ENCODE measurements around the gene MAP1LC3C. TPM values are rescaled to one million over a fixed set of nuclear protein-coding genes. Genes with fewer than 3 reads are reported as not detected.

The MAP1LC3C gene
- total and polyA plus RNA-seq, 9 of the 15 experiments (the other 6 are each of a cell fraction or from before 2014, with no cell fraction given) = not detected

GRCh38 chr1:241998412-241998921 lies 431 bp downstream of the MAP1LC3C start (continued):
- TF ChIP-seq USF2 (CRISPR knock-in tag; IDR thresholded peaks at IDR 0.05) (no peak), BCOR (IDR thresholded peaks at IDR 0.05) (peak; percentile 58; the same call in 1 of the 2 replicates), MBD2 (IDR thresholded peaks at IDR 0.05; ENCODE audit: borderline replicate concordance, low read depth) (no peak), RBM39 (optimal IDR thresholded peaks at IDR 0.05; ENCODE audit: low read depth, low read length) (no peak), HINFP (tag; conservative IDR thresholded peaks at IDR 0.05; ENCODE audit: low read depth) (no peak), BMI1 (IDR thresholded peaks at IDR 0.05; ENCODE audit: low read length) (no peak), PHTF2 (CRISPR knock-in tag; IDR thresholded peaks at IDR 0.05) (no peak), RNF2 (IDR thresholded peaks at IDR 0.05) (0 out of 2 replicates have a peak, but pooled peaks have one; percentile 23), JUNB (CRISPR knock-in tag; conservative IDR thresholded peaks at IDR 0.05) (no peak), ARID3B (CRISPR knock-in tag; IDR thresholded peaks at IDR 0.05; ENCODE audit: borderline replicate concordance) (no peak), HMGXB4 (CRISPR knock-in tag; IDR thresholded peaks at IDR 0.05) (peak; percentile 92; the same call in 1 of the 2 replicates), PRPF4 (IDR thresholded peaks at IDR 0.05; ENCODE audit: insufficient read depth, low read depth, low read length, poor library complexity, severe bottlenecking) (no peak), SMAD4 (CRISPR knock-in tag; conservative IDR thresholded peaks at IDR 0.05) (0 out of 2 replicates have a peak, but pooled peaks have one; percentile 42), ARID3A (IDR thresholded peaks at IDR 0.05; ENCODE audit: borderline replicate concordance, low read depth, low read length) (no peak), MEIS2 (IDR thresholded peaks at IDR 0.05; ENCODE audit: partially characterized antibody) (peak; percentile 75), BHLHE40 (IDR thresholded peaks at IDR 0.05; ENCODE audit: low read length) (peak; percentile 49; the same call in 1 of the 2 replicates), HSF4 (CRISPR knock-in tag; IDR thresholded peaks at IDR 0.05; ENCODE audit: borderline replicate concordance) (no peak), UBTF (IDR thresholded peaks at IDR 0.05; ENCODE audit: borderline replicate concordance in 1 of 2, low read depth in 2 of 2, low read length in 2 of 2) (peak in 1 of 2 experiments; percentile 40; a peak in 1 of 4 replicates)
